ENCODE results near the gene EZR. TPM values are rescaled to one million over a fixed set of nuclear protein-coding genes. Genes with fewer than 3 reads are reported as not detected.
"Not testable (repeated sequence)": the region's sequence is repeated elsewhere in the genome, so short reads cannot be mapped to it uniquely, and the experiment has no call there.

The EZR gene
- total RNA-seq, 1 donor from 2014 or later = 195 TPM

DNA sequence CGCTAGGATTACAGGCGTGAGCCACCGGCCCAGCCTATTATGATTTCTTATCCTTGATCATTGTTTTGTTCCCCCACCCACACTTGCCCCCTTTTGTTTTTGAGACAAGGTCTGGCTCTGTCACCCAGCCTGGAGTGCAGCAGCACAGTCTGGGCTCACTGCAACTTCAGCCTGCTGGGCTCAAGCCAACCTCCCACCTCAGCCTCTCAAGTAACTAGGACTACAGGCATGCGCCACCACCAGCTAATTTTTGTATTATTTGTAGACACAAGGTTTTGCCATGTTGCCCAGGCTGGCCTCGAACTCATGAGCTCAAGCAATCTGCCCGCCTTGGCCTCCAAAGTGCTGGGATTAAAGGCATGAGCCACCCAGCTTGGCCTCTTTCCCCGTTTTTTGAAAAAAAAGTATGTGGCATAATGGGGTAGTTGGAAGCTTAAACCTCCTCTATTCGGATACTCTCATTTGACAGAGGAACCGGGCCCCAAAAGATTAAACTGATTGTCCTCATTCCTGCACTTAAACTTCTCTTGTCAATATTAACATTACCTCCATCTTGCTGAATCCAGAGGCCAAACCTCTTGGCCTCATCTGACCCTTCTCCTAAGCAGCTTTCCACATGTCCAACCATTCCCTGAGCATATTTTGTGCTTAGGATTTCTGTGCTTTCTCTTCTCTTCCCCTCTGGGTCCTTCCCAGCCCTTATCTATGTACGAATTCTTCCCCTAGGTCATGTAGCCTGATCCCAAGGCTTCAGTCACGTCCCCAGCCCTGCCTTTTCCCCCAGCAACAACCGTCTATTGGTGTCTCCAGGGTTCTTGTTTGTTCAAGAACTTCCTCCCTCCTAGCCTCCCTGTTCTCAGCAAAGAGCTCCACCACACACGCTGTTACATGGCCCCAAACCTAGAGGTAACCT, 6.1 kb upstream of the EZR start:
- intact Hi-C loops (cut with micrococcal nuclease) = no loop called here
- ATAC-seq (peak; percentile 77), DNase-seq (no peak)

DNA sequence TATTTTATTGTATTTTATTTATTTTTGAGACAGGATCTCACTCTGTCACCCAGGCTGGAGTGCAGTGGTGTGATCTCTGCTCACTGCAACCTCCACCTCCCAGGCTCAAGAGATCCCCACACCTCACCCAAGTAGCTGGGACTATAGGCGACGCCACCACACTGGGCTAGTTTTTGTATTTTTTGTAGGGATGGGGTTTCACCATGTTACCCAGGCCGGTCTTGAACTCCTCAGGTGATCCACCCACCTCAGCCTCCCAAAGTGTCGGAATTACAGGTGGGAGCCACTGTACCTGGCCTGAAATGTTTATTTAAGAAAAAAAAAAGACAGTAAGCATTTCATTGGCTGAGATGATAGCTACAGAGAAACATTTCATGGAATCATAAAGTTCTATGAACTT, 4.4 kb upstream of the EZR start:
- DNase-seq; ATAC-seq; intact Hi-C loops (cut with micrococcal nuclease): not testable (repeated sequence)

GRCh38 chr6:158819977-158820622, 932 bp upstream of the EZR start:
- ATAC-seq (no peak), DNase-seq (no peak)
- intact Hi-C loops (cut with micrococcal nuclease) = no loop called here

DNA sequence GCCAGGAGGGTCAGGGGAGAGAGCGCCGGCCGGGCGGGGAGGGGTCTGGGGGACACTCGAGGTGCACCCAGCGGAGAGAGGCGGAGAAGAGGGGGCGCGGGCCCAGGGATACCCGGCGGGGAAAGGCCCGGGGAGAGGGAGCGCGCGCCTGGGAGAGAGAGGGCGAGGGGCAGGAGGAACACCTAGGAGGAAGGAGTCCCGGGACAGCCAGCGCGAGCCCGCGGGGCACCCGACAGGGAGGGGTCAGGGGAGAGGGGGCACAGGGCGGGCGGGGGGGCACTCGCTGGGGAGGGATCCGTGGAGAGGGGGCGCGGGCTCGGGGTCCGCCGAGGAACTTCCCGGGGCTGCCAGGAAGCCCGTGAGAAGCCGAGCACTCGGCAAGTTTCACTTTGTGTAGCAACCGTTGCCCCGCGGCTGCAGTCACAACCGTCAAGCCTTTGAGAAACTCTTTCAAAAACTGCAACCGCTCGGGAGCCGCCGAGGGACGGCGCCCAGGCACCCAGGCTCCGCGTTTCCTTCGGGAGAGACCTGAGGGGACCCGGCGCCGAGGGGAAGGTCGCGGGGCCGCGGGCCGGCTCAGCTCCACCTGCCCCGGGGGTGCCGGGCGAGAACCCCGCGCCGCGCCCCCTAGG, 471 bp downstream of the EZR start:
- ATAC-seq (peak; percentile 49), DNase-seq (peak; percentile 76)
- intact Hi-C loops (cut with micrococcal nuclease) = no loop called here

DNA sequence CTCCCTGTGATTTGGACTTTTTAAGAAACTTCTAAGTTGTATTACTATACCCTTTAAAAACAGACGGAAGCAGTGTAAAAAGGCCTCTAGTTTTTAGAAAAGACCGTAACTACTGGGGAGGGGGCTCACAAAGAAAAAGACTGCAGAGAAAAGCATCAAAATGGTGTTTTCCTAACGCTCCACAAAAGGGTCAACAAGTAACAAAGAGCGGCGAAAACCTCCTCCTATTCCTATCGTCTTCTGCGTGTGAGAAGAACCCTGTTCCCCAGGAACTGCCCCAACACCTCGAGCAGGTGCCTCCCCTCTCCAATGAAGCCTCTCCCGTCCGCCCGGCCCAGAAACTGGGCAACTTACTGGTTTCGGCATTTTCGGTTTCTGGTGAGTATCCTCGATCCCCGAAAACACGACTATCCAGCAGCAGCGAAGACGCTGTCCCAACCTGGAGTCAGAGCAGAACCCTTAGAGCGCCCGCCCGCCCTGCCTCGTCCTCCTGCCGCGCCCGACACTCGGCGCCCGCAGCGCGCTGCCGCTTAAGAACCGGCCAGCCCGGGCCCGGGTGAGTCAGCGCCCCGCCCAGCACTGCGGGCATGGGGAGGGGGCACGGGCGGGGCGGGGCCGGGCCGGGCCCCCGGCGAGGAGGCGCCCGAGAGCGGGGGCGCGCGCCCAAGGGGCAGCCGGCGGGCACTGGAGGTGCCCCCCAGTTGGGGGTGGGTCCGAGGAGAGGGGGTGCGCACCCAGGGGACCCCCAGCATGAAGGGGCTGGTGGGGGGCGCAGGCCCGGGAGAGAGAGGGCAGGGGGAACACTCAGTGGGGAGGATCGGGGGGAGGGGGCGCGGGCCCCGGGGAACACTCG, 1.2 kb downstream of the EZR start:
- ATAC-seq (peak; percentile 87), DNase-seq (peak; percentile 91)
- intact Hi-C loops (cut with micrococcal nuclease) = no loop called here

DNA sequence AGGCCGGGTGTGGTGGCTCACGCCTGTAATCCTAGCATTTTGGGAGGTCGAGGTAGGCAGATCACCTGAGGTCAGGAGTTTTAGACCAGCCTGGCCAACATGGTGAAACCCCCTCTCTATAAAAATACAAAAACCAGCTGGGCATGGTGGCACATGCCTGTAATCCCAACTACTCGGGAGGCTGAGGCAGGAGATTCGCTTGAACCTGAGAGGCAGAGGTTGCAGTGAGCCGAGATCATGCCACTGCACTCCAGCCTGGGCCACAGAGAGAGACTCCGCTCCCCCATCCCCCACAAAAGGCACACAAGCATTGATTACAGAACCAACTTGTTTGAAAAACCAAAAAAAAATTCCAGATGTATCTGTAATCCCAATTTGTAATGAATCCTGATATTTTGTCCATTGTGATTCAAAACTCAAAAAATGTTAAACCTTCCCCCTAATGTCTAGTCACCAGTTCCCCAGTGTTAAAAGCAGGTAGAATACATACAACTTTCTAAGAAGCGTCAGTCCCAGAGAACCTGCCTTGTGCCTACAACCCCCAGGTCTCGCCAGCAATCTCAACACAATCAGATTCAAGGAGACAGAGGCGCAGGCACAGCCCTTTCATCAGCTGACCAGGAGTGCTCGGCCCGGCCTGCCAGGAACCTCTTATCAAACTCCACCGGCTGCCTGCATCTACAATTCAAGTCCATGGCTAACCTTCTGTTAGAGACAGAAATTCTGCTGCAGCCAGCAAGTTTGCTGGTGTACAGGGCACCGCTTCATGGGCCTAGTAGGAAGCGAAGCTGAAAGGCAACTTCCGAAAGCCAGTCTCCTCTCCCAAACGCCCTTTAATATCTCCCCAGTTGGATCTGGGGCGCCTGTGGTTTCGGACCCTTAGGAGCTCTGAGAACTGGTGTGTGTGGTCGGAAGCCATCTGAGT, 2.1 kb downstream of the EZR start:
- DNase-seq = peak; percentile 77
- ATAC-seq = peak; percentile 62
- intact Hi-C loops (cut with micrococcal nuclease) = no loop called here

DNA sequence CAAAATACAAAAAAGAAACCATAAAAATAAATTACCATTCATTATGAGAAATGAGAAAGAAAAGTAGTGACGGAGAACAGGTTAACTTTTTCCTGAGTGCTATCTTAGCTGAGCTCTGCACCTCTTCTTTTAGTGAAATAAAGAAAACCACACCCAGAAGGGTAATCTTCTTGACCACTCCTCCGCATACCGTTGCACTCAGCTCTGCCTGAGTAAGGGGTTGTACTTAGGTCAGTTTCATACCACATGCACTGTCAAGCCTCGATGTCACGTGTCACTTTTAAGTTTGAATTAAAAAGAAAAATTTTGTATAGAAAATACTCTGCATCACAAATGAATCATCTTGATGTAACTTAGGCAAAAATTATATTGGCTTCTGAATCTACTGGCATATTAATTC, 2.8 kb downstream of the EZR start:
- intact Hi-C loops (cut with micrococcal nuclease) = no loop called here
- ATAC-seq (no peak), DNase-seq (no peak)

- ATAC-seq (no peak), DNase-seq (no peak)
- intact Hi-C loops (cut with micrococcal nuclease) = no loop called here
These were observed 3.3 kb downstream of the EZR start for GRCh38 chr6:158815907-158816306.

- intact Hi-C loops (cut with micrococcal nuclease) = no loop called here
- DNase-seq (no peak), ATAC-seq (no peak)
These were observed 3.8 kb downstream of the EZR start for GRCh38 chr6:158815379-158815724.

- ATAC-seq = no peak
- DNase-seq = no peak
- intact Hi-C loops (cut with micrococcal nuclease) = no loop called here
These were observed 6.1 kb downstream of the EZR start for GRCh38 chr6:158813032-158813431.

DNA sequence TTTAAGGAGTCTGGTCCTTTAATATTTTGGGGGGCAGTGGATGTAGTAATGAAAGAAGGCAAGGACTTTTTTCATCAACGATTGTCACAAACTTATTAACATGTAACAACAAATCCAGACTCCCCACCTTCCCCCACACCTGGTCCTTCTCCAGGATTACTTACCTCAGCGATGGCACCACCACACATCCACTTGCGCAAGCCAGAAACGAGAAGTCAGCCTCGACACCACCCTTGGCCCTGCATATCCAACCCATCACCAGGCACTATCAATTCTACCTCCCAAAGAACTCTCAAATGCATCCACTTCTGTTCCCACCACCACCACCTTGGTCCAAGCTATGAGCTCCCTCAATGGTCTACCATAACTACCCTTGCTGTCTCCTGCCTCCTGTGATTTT, 6.6 kb downstream of the EZR start:
- no peak for ATAC-seq
- intact Hi-C loops (cut with micrococcal nuclease) = no loop called here
- no peak for DNase-seq

- intact Hi-C loops (cut with micrococcal nuclease) = no loop called here
- DNase-seq (no peak), ATAC-seq (no peak)
These were observed 8.7 kb downstream of the EZR start for GRCh38 chr6:158810155-158811095.

DNA sequence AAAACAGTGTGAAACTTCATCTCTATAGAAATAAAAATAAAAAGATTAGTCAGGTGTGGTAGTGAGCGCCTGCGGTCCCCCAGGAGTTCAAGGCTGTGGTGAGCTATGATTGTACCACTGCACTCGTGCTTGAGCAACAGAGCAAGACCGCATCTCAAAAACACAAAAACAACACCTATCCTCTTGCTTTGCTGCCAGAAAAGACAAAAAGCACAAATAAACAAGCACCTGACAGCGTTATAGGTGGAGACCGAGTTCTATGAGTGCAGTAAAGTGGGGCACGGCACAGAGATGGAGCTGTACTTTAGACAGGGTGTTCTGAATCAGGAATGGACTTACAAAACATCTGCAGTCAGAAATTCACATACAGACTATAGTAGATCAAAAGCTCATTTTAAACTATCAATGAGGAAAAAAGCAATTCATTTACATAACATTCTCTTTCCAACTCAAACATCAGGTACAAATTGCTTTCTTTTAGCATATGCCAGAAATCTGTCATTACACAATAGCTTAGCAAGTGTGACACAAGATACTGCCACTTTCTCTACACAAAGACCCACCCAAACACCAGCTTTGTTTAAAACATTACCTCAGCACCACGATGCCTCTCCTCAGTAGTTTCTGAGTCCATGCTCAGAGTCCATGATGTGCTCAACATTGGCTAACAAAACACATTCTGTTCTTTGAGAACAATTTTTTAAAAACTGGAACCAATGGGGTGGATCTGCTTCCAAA, 10.1 kb downstream of the EZR start:
- intact Hi-C loops (cut with micrococcal nuclease) = no loop called here
- ATAC-seq = peak; percentile 48
- DNase-seq = no peak

GRCh38 chr6:158808442-158808833, 10.7 kb downstream of the EZR start:
- peak; percentile 13 for ATAC-seq
- no peak for DNase-seq
- intact Hi-C loops (cut with micrococcal nuclease) = no loop called here

DNA sequence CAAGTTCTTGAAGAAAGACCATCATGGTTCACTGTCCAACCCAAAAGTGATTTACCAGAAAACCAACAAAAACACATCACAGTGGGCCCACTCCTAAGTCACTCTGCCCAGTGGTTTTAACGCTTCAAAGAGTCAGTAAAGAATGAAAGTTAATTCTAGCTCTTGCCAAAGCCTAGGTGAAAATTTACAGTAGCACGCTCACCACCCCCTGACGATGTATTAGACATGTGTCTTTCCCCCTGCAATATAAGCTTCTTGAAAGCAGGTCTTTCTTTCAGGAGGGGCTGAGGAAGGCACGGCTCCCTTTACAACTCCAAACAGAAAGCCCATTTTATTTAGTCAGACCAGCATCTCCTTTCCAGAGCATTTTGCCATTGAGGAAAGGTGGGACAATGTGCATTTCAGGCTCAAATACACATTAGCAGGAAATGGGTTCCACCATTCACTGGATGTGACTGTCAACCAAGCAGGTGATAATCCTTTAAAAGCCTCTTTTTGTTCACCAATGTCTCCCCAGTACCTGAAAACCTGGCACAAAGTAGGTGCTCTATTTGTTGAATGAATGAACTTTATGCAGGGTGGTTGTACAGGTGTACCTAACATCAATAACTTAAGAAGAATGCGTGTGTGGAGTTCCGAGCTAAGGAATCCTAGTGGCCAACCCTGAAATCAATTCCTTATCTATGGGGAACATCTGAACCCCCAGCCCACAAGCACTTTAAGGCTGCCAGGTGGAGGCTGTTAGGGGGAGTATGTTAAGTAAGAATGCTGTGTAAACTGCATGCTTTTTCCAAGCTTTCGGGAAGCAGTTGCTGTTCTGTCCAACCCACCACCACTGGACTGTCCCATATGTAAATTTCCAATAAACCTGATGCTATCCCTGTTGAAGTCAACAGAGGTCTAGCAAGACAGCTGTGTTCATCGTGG, 11.4 kb downstream of the EZR start:
- DNase-seq (no peak), ATAC-seq (no peak)
- intact Hi-C loops (cut with micrococcal nuclease) = no loop called here
